Spleen (tissue), 7 donors: ENCODE results near the gene TIE1.

Source experiments
- POLR2A ChIP-seq, 3 donors: fragments of 450-650 bp; IDR thresholded peaks; one replicate each; pipeline ENCODE4 v1.5.1; 2017; ENCODE audit warnings: antibody characterized with exemption in 3 of 3, mild to moderate bottlenecking in 1 of 3
- POLR2AphosphoS5 ChIP-seq, 3 donors: sonication (generic); formaldehyde crosslinking; IDR thresholded peaks; one replicate each; pipeline ENCODE4 v1.5.1; 2017; ENCODE audit warnings: antibody characterized with exemption in 3 of 3
- TF ChIP-seq, protein P1 (sequence below), 11 experiments: fragments of 200-600 bp in 7 of 11; fragments of 450-650 bp in 4 of 11; sonication (generic) in 4 of 11; IDR thresholded peaks in 8 of 11; conservative IDR thresholded peaks in 3 of 11; 1 replicate in 7 of 11; 2 replicates in 4 of 11; pipeline versions ENCODE4 v1.4.0 to v1.8.0; 2016 to 2021; ENCODE audit warnings: antibody characterized with exemption in 11 of 11, inconsistent platforms in 4 of 11, mild to moderate bottlenecking in 1 of 11
- donor health status: DM: no; HTN: no; CAD: no; lungs with moderate emphysema.
- donor health status: DM: no; HTN: no; CAD: no.
- donor health status: DM: no; HTN: no; CAD: no.

DNA sequence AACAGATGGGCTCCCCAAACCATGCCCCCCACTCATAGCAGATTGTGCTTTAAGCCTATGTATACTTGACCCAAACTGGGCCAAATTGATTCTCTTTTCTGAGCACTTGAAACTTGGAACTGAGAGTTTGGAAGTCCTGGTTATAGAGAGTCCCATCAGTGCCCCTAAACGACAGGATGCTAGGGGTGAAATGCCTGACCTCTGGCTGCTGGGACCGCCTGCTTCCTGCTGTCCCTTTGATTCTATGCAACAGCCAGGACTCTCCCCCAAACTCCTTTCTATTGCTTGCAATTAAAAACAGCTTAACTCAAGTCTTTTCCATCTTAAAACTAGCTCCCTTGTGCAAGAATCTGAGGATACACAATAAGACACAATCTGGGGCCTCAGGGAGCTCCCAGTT lies 20.1 kb upstream of the TIE1 start:
- TF ChIP-seq POLR2A (IDR thresholded peaks at IDR 0.05) (no peak), POLR2AphosphoS5 (IDR thresholded peaks at IDR 0.05) (no peak)
- TF ChIP-seq, protein P1, sequence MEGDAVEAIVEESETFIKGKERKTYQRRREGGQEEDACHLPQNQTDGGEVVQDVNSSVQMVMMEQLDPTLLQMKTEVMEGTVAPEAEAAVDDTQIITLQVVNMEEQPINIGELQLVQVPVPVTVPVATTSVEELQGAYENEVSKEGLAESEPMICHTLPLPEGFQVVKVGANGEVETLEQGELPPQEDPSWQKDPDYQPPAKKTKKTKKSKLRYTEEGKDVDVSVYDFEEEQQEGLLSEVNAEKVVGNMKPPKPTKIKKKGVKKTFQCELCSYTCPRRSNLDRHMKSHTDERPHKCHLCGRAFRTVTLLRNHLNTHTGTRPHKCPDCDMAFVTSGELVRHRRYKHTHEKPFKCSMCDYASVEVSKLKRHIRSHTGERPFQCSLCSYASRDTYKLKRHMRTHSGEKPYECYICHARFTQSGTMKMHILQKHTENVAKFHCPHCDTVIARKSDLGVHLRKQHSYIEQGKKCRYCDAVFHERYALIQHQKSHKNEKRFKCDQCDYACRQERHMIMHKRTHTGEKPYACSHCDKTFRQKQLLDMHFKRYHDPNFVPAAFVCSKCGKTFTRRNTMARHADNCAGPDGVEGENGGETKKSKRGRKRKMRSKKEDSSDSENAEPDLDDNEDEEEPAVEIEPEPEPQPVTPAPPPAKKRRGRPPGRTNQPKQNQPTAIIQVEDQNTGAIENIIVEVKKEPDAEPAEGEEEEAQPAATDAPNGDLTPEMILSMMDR (IDR thresholded peaks at IDR 0.05 in 8 of 11, conservative IDR thresholded peaks at IDR 0.05 in 3 of 11) = no peak
